ENCODE measurements around the gene PHF2.

PHF2 gene

GRCh38 chr9:93682155-93682968 lies 106.0 kb downstream of the PHF2 start:
- peak; percentile 62 for DNase-seq

- DNase-seq: peak; percentile 11
Measured at GRCh38 chr9:93683331-93684134, 107.1 kb downstream of the PHF2 start.

- no peak for DNase-seq
Measured at GRCh38 chr9:93684161-93684765, 107.9 kb downstream of the PHF2 start.

GRCh38 chr9:93684806-93685543 lies 108.6 kb downstream of the PHF2 start:
- DNase-seq: peak; percentile 25

- DNase-seq: no peak
Measured at GRCh38 chr9:93686127-93686879, 109.9 kb downstream of the PHF2 start.

GRCh38 chr9:93686880-93687236 lies 110.5 kb downstream of the PHF2 start:
- no peak for DNase-seq

GRCh38 chr9:93690618-93691017 lies 114.2 kb downstream of the PHF2 start:
- no peak for DNase-seq

- no peak for DNase-seq
Measured at GRCh38 chr9:93693129-93693528, 116.7 kb downstream of the PHF2 start.

GRCh38 chr9:93697352-93698139 lies 121.2 kb downstream of the PHF2 start:
- DNase-seq: peak; percentile 97

- no peak for DNase-seq
Measured at GRCh38 chr9:93698140-93698908, 121.9 kb downstream of the PHF2 start.

- DNase-seq: peak; percentile 86
Measured at GRCh38 chr9:93699650-93700049, 123.3 kb downstream of the PHF2 start.

GRCh38 chr9:93701494-93702218 lies 125.3 kb downstream of the PHF2 start:
- DNase-seq: no peak

GRCh38 chr9:93702261-93702660 lies 125.9 kb downstream of the PHF2 start:
- DNase-seq: no peak

GRCh38 chr9:93708289-93708986 lies 132.1 kb downstream of the PHF2 start:
- no peak for DNase-seq

- no peak for DNase-seq
Measured at GRCh38 chr9:93708987-93709302, 132.6 kb downstream of the PHF2 start.

GRCh38 chr9:93709600-93710369 lies 133.4 kb downstream of the PHF2 start:
- no peak for DNase-seq

GRCh38 chr9:93710370-93710723 lies 134.0 kb downstream of the PHF2 start:
- DNase-seq: no peak

GRCh38 chr9:93711002-93711401 lies 134.6 kb downstream of the PHF2 start:
- no peak for DNase-seq

- no peak for DNase-seq
Measured at GRCh38 chr9:93712896-93713295, 136.5 kb downstream of the PHF2 start.

Measured in NCI-H1092 treated with DMSO at 0.1 percent for 48 hours (cell line).